22Rv1 (cell line): ENCODE data around the gene LARP4.
"Not testable (repeated sequence)": the region's sequence is repeated elsewhere in the genome, so short reads cannot be mapped to it uniquely, and the experiment has no call there.

ENCODE experiments used
- H3K27ac ChIP-seq: fragments of 450-650 bp; 2 replicates; pipeline ENCODE4 v1.5.1; 2017
- ZFX ChIP-seq: fragments of 450-650 bp; IDR thresholded peaks from 2 replicates; pipeline ENCODE4 v1.6.1; 2017; ENCODE audit warnings: antibody characterized with exemption, borderline replicate concordance
- TF ChIP-seq, protein P1 (sequence below): fragments of 450-650 bp; IDR thresholded peaks from 2 replicates; pipeline ENCODE4 v1.5.1; 2017; ENCODE audit warnings: mild to moderate bottlenecking

Gene LARP4

DNA sequence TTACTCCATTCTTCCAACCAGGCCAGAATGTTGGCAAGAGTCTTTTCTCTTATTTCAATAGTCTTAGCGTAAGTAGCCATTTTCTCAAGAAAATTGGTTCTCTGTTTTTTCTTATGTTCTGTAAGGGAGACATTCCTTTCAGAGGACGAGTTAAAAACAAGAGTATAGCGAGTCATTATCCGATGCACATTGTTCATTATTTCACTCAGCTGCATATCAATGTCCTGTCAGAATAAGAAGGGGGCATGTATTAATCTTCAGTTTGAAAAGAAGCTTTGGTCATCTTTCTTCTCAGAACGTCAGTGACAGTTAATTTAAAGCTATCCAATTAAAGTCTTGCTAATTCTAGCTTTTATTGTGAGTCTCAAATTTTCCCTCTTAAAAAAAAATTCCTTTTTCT, 37.5 kb upstream of the LARP4 start:
- TF ChIP-seq, protein P1, sequence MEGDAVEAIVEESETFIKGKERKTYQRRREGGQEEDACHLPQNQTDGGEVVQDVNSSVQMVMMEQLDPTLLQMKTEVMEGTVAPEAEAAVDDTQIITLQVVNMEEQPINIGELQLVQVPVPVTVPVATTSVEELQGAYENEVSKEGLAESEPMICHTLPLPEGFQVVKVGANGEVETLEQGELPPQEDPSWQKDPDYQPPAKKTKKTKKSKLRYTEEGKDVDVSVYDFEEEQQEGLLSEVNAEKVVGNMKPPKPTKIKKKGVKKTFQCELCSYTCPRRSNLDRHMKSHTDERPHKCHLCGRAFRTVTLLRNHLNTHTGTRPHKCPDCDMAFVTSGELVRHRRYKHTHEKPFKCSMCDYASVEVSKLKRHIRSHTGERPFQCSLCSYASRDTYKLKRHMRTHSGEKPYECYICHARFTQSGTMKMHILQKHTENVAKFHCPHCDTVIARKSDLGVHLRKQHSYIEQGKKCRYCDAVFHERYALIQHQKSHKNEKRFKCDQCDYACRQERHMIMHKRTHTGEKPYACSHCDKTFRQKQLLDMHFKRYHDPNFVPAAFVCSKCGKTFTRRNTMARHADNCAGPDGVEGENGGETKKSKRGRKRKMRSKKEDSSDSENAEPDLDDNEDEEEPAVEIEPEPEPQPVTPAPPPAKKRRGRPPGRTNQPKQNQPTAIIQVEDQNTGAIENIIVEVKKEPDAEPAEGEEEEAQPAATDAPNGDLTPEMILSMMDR, result no peak
- TF ChIP-seq ZFX, result no peak
- H3K27ac ChIP-seq, result no peak overlapping the region

DNA sequence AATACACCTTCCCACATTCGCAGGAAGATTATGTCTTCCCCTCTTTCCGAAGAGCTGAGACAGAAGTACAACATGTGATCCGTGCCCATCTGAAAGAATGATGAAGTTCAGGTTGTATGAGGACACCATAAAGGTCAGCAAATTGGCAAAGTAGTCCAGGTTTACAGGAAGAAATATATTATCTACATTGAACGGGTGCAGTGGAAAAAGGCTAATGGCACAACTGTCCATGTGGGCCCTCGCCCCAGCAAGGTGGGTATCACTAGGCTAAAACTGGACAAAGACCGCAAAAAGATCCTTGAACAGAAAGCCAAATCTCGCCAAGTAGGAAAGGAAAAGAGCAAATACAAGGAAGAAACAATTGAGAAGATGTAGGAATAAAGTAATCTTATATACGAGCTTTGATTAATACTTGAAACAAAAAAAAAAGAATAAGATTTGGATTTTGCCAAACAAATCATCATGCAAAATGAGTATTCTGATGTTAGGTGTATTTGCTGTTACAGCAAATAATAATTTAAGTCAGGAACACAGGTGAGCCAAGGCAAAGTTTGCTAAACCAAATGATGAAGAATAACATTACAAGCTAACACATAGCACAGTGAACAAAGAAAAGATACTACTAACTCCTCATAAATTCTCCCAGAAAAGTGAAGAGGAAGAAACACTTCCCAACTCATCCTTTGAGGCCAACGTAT, 34.8 kb upstream of the LARP4 start:
- TF ChIP-seq, protein P1, result no peak
- no peak for TF ChIP-seq ZFX
- H3K27ac ChIP-seq, result no peak overlapping the region

DNA sequence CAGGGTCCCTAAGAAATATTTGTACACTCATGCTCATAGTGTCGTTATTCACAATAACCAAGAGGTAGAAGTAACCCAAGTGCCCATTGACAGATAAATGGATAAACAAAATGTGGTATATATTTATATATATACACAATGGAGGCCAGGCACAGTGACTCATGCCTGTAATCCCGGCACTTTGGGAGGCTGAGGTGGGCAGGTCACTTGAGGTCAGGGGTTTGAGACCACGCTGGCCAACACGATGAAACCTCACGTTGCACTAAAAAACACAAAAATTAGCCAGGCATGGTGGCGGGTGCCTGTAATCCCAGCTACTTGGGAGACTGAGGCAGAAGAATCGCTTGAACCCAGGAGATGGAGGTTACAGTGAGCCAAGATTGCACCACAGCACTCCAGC, 30.0 kb upstream of the LARP4 start:
- H3K27ac ChIP-seq, result not testable (repeated sequence)

DNA sequence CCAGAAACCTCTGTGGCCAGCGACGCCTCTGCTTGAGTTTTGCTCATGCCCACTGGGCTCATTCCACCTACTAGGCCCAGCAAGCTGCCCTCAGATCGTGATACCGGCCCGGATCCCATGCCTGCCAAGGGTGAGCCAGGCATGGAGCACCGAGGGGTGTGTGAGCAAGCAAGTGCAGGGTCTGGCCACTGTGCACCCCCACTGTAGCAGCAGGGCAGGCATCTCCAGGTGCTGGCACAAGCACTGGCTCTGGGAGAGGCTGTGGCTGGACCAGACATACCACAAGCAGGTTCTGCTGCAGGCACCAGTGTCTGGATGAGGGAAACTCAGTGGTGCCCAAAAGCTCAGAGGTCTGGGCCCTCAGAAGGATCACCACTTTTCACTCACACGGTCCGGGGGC, 24.9 kb upstream of the LARP4 start:
- TF ChIP-seq, protein P1, result no peak
- TF ChIP-seq ZFX, result no peak
- no peak overlapping the region for H3K27ac ChIP-seq

DNA sequence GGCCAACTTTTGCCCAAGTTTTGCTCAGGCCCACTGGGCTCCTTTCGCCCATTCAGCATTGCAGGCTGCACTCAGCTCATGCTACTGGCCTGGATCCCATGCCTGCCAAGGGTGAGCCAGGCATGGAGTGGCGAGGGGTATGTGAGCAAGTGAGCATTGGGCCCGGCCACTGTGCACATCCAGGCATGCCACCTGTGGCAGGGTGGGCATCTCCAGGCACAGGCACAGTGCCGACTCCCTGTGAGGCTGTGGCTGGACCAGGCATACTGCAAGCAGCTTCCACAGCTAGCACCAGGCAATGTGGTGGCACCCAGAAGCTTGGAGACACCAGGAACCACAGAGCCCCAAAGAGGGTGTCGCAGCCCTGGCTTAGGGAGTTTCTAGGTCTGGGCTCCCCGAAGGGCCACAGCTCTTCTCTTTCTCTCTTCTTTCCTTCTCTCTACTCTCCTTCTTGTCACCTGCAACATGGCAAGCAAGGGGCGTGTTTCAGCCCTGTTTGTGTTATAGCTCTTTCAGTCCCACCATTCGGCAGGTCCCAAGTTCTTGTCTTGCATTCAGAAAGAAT, 19.8 kb upstream of the LARP4 start:
- H3K27ac ChIP-seq, result no peak overlapping the region
- TF ChIP-seq ZFX, result no peak
- TF ChIP-seq, protein P1, result no peak

DNA sequence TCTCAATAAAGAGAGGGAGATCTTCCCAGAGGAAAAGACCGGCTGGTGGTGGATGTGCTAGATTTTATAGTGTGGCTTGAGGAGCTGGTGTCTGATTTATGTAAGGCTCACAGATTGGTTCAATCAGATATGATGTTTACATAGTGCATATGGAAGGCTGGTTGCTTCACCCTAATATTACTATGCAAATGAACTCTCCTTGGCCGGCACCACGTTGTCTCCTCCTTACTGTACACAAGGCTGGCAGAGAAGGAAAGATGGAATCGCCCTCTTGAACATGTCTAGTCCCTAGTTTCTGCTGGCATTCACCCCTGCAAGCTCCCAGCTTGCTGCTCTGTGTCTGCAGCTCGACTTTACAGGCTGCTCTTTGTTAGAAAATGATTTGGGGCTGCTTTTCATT, 13.2 kb upstream of the LARP4 start:
- H3K27ac ChIP-seq, result peak overlapping the region; percentile 9; the same call in 1 of the 2 replicates
- TF ChIP-seq, protein P1, result no peak
- no peak for TF ChIP-seq ZFX

DNA sequence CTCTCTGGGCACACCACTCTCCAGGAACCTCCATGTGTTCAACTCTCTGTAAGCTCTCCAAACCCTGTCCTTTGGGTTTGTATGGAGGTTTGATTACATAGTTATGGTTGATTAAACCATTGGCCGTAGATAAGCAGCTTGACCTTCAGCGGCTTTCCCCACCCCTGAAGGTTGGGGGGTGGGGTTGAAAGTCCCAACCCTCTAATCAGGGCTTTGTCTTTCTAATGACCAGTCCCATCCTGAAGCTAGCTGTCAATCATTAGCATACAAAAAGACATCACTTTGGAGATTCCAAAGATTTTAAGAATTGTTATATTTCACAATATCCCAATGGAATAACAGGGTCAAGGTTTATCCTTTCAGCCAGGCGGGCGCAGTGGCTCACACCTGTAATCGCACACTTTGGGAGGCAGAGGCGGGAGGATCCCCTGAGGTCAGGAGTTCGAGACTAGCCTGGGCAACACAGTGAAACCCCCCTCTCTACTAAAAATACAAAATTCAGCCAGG, 12.7 kb upstream of the LARP4 start:
- peak overlapping the region; percentile 9; the same call in 1 of the 2 replicates for H3K27ac ChIP-seq
- TF ChIP-seq, protein P1, result no peak
- TF ChIP-seq ZFX, result no peak

DNA sequence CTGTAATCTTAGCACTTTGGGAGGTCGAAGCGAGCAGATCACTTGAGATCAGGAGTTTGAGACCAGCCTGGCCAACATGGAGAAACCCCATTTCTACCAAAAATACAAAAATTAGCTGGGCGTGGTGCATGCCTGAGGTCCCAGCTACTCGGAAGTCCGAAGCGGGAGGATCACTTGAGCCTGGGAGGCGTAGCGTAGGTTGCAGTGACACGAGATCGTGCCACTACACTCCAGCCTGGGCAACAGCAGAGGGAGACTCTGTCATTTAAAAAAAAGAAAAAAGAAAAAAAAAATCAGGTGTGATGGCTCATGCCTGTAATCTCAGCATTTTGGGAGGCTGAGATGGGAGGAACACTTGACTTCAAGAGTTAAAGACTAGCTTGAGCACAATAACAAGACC, 11.9 kb upstream of the LARP4 start:
- H3K27ac ChIP-seq, result not testable (repeated sequence)
